Stimulated activated CD4-positive, alpha-beta T cell treated with anti-CD3 and anti-CD28 coated beads, Interleukin-2, amount 100 ng/mL, for 4 hours (primary cell): Measurements from ENCODE around the gene KANSL3.
"Not testable (repeated sequence)": the region's sequence is repeated elsewhere in the genome, so short reads cannot be mapped to it uniquely, and the experiment has no call there.

Source experiments
- DNase-seq: peaks from one replicate; pipeline ENCODE4 v3.0.0-alpha.2; 2020; ENCODE audit warnings: low read depth

KANSL3 gene

DNA sequence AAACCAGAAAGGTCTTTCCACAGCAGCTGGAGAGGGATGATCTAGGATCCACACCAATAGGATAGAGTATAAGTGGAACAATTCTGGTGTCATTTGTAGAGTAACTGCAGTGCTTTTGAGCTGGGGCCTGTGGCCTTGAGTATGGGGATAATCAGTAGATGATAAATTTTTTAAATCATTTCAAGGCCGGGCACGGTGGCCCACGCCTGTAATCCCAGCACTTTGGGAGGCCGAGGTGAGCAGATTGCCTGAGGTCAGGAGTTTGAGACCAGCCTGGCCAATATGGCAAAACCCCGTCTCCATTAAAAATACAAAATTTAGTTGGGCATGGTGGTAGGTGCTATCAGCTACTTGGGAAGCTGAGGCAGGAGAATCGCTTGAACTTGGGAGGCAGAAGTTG lies 80.7 kb downstream of the KANSL3 start:
- DNase-seq = not testable (repeated sequence)

DNA sequence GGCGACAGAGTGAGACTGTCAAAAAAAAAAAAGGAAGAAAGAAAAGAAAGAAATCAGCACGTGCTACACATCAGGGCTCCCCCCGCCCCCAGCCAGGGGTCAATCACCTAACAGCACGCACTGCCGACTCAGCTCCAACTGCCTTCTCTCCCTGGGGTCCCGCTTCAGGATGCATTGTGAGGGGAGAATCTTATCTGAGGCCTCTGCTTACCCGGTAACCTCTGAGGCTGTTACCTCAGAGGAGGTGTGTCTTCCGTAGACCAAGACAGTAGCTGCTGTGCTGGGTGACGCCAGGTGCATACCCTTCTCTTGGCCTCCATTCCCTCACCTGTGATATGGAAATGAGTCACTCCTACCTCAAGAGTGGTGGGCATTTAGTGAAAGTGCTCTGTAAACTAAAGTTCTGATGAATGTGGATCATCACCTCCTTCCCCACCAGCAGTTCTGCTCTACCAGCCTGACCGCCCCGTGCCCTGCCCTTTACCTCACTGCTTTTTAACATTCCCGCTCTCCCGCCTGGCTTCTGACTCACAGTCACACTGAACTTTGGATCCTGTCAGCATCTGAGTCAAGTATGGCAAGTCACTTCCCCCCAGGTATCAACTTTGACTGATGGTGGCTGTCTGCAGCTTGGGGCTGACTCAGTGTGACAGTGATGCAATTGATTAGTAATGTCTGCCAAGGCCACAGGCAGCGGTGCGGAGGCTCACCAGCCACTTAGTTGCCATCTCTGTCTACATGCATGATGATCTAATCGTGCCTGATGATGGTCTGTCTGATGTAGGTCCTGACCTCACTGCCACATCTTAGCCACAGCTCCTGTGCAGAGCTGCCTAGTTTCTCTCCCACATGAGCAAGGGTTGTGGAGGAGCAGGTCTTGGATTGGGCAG lies 81.4 kb downstream of the KANSL3 start:
- DNase-seq = peak; percentile 37

DNA sequence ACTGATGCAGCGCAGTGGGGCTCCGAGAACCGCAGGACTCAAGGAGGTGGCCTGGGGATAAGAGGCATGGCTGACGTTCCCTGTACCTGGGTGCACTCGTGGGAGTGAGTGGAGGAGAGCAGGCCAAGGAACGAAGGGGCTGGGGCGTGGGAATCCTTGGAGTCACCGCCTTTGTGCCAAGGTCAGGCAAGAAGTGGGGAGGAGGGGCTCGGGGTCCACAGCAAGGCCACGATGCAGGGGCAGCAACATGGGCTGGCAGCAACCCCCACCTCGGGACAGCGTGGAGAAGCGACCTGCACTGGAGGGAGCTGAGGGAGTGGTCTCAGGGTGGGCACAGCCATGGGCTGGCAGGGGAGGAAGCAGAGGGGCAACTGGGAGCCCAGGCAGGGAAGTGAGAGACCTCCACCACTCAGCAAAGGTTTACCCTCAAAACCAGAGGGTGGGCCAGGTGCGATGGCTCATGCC lies 82.9 kb downstream of the KANSL3 start:
- DNase-seq = no peak

GRCh38 chr2:96554293-96555145 lies 83.6 kb downstream of the KANSL3 start:
- DNase-seq = peak; percentile 46

GRCh38 chr2:96553957-96554292 lies 84.2 kb downstream of the KANSL3 start:
- not testable (repeated sequence) for DNase-seq

DNA sequence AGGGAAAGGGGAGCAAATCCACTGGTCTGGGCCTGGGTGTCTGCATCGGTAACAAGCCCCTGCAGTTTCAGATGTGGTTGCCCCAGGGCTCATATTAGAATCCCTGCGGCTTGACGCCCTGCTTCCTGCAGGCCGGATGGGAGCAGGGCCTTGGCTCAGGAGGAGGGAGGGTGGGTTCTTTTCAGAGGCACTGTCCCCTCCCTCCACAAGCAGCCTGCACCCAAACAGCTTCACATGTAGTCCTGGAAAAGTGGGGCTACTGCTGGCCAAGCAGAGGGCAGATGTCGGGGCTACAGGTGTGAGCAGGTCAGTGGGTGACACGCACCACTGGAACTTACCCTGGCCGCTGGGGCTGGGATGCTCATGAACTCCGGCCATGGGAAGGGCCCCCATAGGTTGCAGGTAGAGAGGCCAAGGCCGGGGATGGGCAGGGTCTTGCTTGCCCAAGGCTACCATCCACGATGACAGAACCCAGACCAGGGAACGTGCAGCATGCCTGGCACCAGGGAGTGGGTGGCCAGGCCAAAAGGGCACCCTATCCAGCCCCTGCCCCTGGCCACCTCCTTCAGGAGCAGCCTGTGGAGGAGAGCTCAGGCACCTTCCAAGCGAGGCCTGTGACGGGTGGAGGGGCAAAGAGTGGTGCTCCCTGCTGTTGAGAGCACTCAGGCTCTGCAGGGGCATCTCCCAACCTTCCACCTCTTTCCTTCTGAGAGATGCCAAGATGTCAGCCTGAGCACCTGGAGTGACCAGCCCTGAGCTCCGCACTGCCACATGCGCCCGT lies 84.7 kb downstream of the KANSL3 start:
- no peak for DNase-seq

GRCh38 chr2:96552315-96553175 lies 85.6 kb downstream of the KANSL3 start:
- no peak for DNase-seq

- DNase-seq = no peak
Observed at GRCh38 chr2:96551605-96552314, 86.4 kb downstream of the KANSL3 start.

GRCh38 chr2:96550787-96551604 lies 87.1 kb downstream of the KANSL3 start:
- DNase-seq = no peak

GRCh38 chr2:96549967-96550786 lies 87.9 kb downstream of the KANSL3 start:
- DNase-seq = no peak

DNA sequence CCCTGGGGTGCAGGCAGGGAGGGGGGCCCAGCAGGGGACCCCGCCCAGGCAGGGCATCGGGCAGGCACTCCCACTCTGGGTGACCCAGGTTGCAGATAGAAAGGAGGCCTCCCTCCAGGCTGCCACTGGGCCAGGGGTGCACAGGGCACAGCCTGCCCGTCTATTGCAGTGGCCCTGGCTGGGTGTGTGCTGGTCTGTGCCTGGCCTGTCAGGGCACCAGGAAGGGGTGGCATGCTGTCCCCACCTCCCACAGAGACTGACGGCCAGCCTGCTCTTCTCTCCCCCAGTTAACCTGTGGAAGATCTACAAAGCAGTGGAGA lies 88.7 kb downstream of the KANSL3 start:
- DNase-seq = no peak

DNA sequence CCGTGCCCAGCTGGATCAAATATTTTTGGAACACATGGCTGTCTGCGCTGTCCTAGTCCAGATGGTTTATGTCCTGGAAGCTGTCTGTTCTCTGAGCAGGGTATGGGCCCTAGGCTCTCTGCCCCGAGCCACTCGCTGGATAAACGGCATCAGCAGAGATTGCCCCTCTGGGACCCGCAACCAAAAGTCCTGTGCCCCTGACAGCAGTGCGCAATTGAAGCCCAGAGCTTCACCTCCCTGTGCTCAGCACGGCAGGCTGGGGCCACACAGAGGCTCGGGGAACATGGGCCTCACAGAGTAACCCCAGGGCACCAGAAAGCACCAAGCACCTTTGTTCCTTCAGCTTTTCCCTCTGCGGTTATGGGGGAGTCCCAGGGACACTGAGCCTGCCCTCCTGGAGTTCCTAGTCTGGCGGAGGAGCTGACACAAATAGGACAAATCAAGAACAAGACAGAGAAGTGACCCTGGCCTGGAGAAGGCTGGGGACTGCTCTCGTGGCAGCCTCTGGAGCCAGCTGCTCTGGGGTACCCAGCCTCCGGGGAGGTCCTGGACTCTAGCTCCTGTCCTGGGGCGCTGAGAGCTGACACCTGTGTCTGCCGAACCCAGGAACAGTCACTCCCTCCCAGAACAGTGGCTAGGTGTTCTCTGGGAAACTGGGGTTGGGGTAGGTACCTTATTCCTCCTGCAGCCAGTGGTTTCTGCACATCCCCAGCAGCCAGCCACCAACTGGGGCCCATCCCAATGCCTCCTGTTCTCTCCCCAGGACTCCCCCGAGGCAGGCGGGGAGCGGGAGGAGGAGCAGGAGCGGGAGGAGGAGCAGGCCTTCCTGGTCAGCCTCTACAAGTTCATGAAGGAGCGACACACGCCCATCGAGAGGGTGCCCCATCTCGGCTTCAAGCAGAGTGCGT lies 89.3 kb downstream of the KANSL3 start:
- DNase-seq = no peak

- DNase-seq = no peak
Observed at GRCh38 chr2:96547731-96548171, 90.4 kb downstream of the KANSL3 start.

DNA sequence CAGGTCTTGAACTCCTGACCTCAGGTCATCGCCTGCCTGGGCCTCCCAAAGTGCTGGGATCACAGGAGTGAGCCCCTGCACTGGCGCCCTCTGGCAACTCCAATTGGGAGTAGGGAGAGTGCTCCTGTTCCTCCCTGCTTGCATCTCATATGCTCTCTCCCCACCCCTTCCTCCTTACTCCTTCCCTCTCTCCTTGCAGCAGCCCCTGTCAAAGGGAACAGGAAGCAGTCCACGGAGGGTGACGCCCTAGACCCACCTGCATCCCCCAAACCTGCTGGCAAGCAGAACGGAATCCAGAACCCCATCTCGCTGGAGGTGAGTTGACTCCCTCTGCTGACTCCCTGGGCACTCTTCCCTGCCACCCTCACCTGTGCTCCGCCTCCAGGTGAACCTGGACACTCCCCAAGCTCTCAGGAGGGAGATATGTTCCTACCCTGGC lies 90.9 kb downstream of the KANSL3 start:
- no peak for DNase-seq

GRCh38 chr2:96546797-96547196 lies 91.3 kb downstream of the KANSL3 start:
- DNase-seq = no peak

- no peak for DNase-seq
Observed at GRCh38 chr2:96546321-96546720, 91.8 kb downstream of the KANSL3 start.
